SK-N-MC (cell line): Measurements from ENCODE around the gene CALHM2.
A peak's percentile ranks its signal among the peaks of the same experiment; 100 is the strongest.

ENCODE experiments used
- DNase-seq: peaks from one replicate; pipeline ENCODE4 v3.0.0-alpha.2; 2011; ENCODE audit warnings: low read depth, low spot score
- H3K27ac ChIP-seq: fragments of 200-600 bp; sonication (generic); 2 replicates; pipeline ENCODE4 v1.5.1; 2016; ENCODE audit warnings: mixed run types
- H3K36me3 ChIP-seq: fragments of 200-600 bp; sonication (generic); 2 replicates; pipeline ENCODE4 v1.6.1; 2017; ENCODE audit warnings: antibody characterized with exemption, low read length, mixed read lengths; ENCODE audit not compliant: insufficient read depth
- H3K4me3 ChIP-seq: fragments of 200-600 bp; sonication (generic); 2 replicates; pipeline ENCODE4 v1.5.1; 2016
- H3K9ac ChIP-seq: fragments of 200-600 bp; sonication (generic); 2 replicates; pipeline ENCODE4 v1.8.0; 2017; ENCODE audit warnings: mixed run types, mixed read lengths; ENCODE audit not compliant: insufficient read length
- H3K9me3 ChIP-seq: fragments of 200-600 bp; sonication (generic); 2 replicates; pipeline ENCODE4 v1.6.1; 2017; ENCODE audit warnings: low read depth, mild to moderate bottlenecking, antibody characterized with exemption, low read length, moderate library complexity, mixed read lengths
- EZH2 ChIP-seq: fragments of 200-600 bp; sonication (generic); IDR thresholded peaks from one replicate; pipeline ENCODE4 v1.6.1; 2017; ENCODE audit warnings: antibody characterized with exemption
- FOXP2 ChIP-seq: optimal IDR thresholded peaks from 2 replicates; pipeline ENCODE3; 2011; ENCODE audit warnings: mild to moderate bottlenecking, moderate library complexity; ENCODE audit not compliant: insufficient read depth; ENCODE audit errors: extremely low read length, control extremely low read depth
- POLR2AphosphoS5 ChIP-seq: IDR thresholded peaks from 2 replicates; pipeline ENCODE4 v1.6.1; 2012; ENCODE audit warnings: mild to moderate bottlenecking, low read depth, low read length, borderline replicate concordance

The CALHM2 gene

DNA sequence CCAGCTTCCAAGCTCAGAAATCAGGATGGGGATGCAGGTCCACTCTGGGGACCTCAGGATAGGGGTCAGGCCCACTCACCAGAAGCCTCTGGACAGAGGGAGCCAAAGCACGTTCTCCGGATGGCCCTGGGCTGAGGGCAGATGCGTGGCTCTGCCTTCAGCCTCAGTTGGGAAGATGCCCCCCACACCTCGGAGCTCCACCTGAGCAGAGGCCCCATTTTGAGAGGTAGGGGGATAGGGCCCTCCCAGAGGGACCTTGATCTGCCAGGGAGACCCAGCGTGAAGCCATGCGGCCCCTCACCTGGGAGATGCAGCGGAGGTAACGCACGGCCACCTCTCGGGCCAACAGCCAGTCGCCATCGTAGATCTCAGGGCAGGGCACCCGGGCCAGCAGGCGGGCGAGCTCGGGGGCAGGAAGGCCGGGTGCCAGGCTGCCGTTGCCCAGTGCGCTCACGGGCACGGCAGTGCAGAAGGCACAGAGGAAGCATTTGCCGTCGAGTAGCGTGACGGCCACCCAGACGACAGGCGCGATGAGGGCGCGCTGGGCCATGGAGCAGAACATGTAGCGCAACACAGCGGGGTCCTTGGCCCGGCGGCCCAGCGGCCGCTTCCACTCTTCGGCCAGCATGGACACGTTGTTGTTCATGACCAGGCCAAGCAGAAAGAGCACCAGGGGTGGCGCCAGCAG lies 5.9 kb upstream of the CALHM2 start:
- H3K9me3 ChIP-seq: no peaks in the 10 kb centered on the region
- H3K36me3 ChIP-seq: no peaks in the 10 kb centered on the region
- no peak for TF ChIP-seq EZH2
- TF ChIP-seq FOXP2: no peak
- TF ChIP-seq POLR2AphosphoS5: no peak
- DNase-seq: no peak
- no peak overlapping the region for H3K27ac ChIP-seq
- H3K9ac ChIP-seq: no peak overlapping the region
- no peak overlapping the region for H3K4me3 ChIP-seq

DNA sequence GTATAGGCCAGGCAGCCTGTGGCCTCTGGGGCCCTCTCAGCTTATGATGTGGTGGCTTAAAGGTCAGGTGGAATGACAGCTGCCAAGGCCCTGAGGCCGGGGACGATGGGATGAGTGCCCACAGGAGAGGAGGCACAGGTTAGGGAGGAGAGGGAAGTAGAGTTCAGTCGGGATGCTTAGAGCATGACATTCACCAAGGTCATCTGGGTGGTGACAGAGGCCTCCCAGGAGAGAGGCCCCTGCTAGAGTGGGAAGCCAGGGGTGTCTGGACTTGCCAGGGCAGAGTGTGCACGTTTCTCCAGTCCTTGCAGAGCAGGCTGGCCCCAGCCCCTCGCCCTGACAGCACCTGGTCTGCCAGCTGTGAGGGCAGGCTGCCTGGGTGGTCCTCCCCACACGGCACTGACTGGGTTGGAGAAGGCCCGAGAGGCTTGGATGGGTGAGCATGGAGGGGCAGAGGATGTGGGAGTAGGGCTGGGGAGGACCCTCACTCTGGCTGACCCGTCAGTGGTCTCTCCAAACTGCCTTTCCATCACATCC lies 5.1 kb upstream of the CALHM2 start:
- Histone ChIP-seq H3K36me3 (no peaks in the 10 kb centered on the region), H3K4me3 (no peak overlapping the region), H3K27ac (no peak overlapping the region), H3K9me3 (no peaks in the 10 kb centered on the region), H3K9ac (no peak overlapping the region)
- DNase-seq: no peak
- no peak for TF ChIP-seq POLR2AphosphoS5
- TF ChIP-seq FOXP2: no peak
- TF ChIP-seq EZH2: no peak

GRCh38 chr10:103456074-103456660 lies 4.0 kb upstream of the CALHM2 start:
- DNase-seq: no peak
- no peaks in the 10 kb centered on the region for H3K36me3 ChIP-seq
- H3K27ac ChIP-seq: no peak overlapping the region
- no peak overlapping the region for H3K9ac ChIP-seq
- TF ChIP-seq POLR2AphosphoS5: no peak
- TF ChIP-seq EZH2: no peak
- TF ChIP-seq FOXP2: no peak
- no peaks in the 10 kb centered on the region for H3K9me3 ChIP-seq
- H3K4me3 ChIP-seq: no peak overlapping the region

- Histone ChIP-seq H3K36me3 (no peaks in the 10 kb centered on the region), H3K27ac (no peak overlapping the region), H3K9me3 (no peaks in the 10 kb centered on the region), H3K4me3 (no peak overlapping the region), H3K9ac (no peak overlapping the region)
- TF ChIP-seq FOXP2: no peak
- no peak for TF ChIP-seq EZH2
- TF ChIP-seq POLR2AphosphoS5: no peak
- DNase-seq: no peak
Observed at GRCh38 chr10:103455235-103455634, 3.1 kb upstream of the CALHM2 start.

- Histone ChIP-seq H3K9me3 (no peaks in the 10 kb centered on the region), H3K27ac (no peak overlapping the region), H3K9ac (no peak overlapping the region), H3K4me3 (no peak overlapping the region), H3K36me3 (no peaks in the 10 kb centered on the region)
- TF ChIP-seq FOXP2 (no peak), POLR2AphosphoS5 (no peak), EZH2 (no peak)
- no peak for DNase-seq
Observed at GRCh38 chr10:103454026-103454425, 1.9 kb upstream of the CALHM2 start.

- no peaks in the 10 kb centered on the region for H3K36me3 ChIP-seq
- no peaks in the 10 kb centered on the region for H3K9me3 ChIP-seq
- no peak for DNase-seq
- H3K4me3 ChIP-seq: peak overlapping the region; percentile 77
- TF ChIP-seq EZH2 (no peak), FOXP2 (no peak), POLR2AphosphoS5 (no peak)
- H3K9ac ChIP-seq: no peak overlapping the region
- H3K27ac ChIP-seq: no peak overlapping the region
Observed at GRCh38 chr10:103452506-103453230, 498 bp upstream of the CALHM2 start.

DNA sequence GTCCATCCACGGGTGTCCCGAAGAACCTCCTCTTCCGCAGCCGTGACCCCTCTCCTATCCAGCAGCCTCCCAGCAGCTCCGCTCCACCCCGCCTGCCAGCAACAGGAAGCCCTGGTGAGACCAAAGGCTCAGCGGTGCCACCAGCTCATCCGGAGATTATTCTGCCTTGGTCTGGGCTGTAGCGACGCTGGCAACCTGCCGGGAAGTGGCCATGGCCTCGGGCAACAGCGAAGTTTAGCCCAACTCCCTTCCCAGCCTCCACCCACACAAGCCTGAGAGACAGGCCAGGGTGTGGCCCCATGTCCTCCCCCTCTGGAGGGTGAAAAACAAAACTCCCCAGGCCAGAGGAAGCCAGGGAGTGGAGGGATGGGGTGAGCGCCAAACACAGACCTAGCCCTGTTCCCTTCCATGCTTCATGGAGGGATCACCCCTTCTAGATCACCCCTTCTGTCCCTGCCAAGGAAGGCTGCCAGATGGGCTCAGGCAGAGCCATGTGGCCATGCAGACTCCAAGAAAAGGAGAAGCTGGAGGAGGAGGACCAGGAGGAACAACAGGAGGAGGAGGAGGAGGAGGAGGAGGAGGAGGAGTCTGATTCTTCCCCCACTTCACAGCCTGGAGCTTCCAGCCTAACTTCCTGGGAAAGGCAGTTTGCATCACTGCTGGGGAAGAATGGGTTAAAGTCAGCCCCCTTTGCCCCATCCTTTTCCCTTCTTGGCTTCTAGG lies 918 bp downstream of the CALHM2 start:
- Histone ChIP-seq H3K27ac (no peak overlapping the region), H3K9me3 (no peaks in the 10 kb centered on the region), H3K4me3 (peak overlapping the region; percentile 77), H3K36me3 (no peaks in the 10 kb centered on the region; the same call in 1 of the 2 replicates), H3K9ac (peak overlapping the region; percentile 60)
- DNase-seq: no peak
- TF ChIP-seq POLR2AphosphoS5: no peak
- TF ChIP-seq FOXP2: no peak
- TF ChIP-seq EZH2: no peak

- Histone ChIP-seq H3K9ac (no peak overlapping the region), H3K36me3 (peaks cover 8% of the 10 kb centered on the region; the same call in 1 of the 2 replicates), H3K27ac (no peak overlapping the region), H3K4me3 (no peak overlapping the region), H3K9me3 (no peaks in the 10 kb centered on the region)
- no peak for DNase-seq
- TF ChIP-seq FOXP2 (no peak), EZH2 (no peak), POLR2AphosphoS5 (no peak)
Observed at GRCh38 chr10:103450201-103450695, 1.9 kb downstream of the CALHM2 start.
